Ishikawa (cell line): ENCODE measurements around the gene CNR2.

Experiments used
- CEBPB ChIP-seq: IDR thresholded peaks from 2 replicates; pipeline ENCODE4 v1.6.1; 2012
- CREB1 ChIP-seq: IDR thresholded peaks from 2 replicates; pipeline ENCODE4 v1.6.1; 2012; ENCODE audit warnings: low read depth
- EGR1 ChIP-seq: IDR thresholded peaks from 2 replicates; pipeline ENCODE4 v1.6.1; 2012
- EP300 ChIP-seq: IDR thresholded peaks from 2 replicates; pipeline ENCODE4 v1.6.1; 2012; ENCODE audit warnings: borderline replicate concordance
- FOXM1 ChIP-seq: IDR thresholded peaks from 2 replicates; pipeline ENCODE4 v1.6.1; 2012; ENCODE audit warnings: low read depth, borderline replicate concordance
- MAX ChIP-seq: IDR thresholded peaks from 2 replicates; pipeline ENCODE4 v1.6.1; 2012
- NFIC ChIP-seq: IDR thresholded peaks from 2 replicates; pipeline ENCODE4 v1.6.1; 2012
- RAD21 ChIP-seq: IDR thresholded peaks from 2 replicates; pipeline ENCODE4 v1.6.1; 2012; ENCODE audit warnings: low read depth
- REST ChIP-seq: IDR thresholded peaks from 2 replicates; pipeline ENCODE4 v1.6.1; 2012; ENCODE audit warnings: low read depth, mild to moderate bottlenecking
- TAF1 ChIP-seq: IDR thresholded peaks from 2 replicates; pipeline ENCODE4 v1.6.1; 2012; ENCODE audit warnings: low read depth, mild to moderate bottlenecking
- TCF12 ChIP-seq: IDR thresholded peaks from 2 replicates; pipeline ENCODE4 v1.6.1; 2012; ENCODE audit warnings: low read depth
- TEAD4 ChIP-seq: IDR thresholded peaks from 2 replicates; pipeline ENCODE4 v1.6.1; 2012
- USF1 ChIP-seq: IDR thresholded peaks from 2 replicates; pipeline ENCODE4 v1.6.1; 2012
- YY1 ChIP-seq: IDR thresholded peaks from 2 replicates; pipeline ENCODE4 v1.6.1; 2012; ENCODE audit warnings: low read depth
- ZBTB7A ChIP-seq: IDR thresholded peaks from 2 replicates; pipeline ENCODE4 v1.6.1; 2012; ENCODE audit warnings: low read depth

Gene CNR2

GRCh38 chr1:23875382-23875781 is 37.8 kb downstream of the CNR2 start:
- TF ChIP-seq EGR1 (no peak), CREB1 (no peak), FOXM1 (no peak), RAD21 (no peak), NFIC (no peak), MAX (no peak), CEBPB (no peak), ZBTB7A (no peak), TAF1 (no peak), REST (no peak), EP300 (no peak), USF1 (no peak), YY1 (no peak), TEAD4 (no peak), TCF12 (no peak)

GRCh38 chr1:23872421-23872820 is 40.7 kb downstream of the CNR2 start:
- TF ChIP-seq EP300 = no peak
- TF ChIP-seq NFIC = no peak
- TF ChIP-seq USF1 = no peak
- TF ChIP-seq CEBPB = no peak
- TF ChIP-seq MAX = no peak
- no peak for TF ChIP-seq ZBTB7A
- no peak for TF ChIP-seq TCF12
- no peak for TF ChIP-seq TEAD4
- TF ChIP-seq CREB1 = no peak

GRCh38 chr1:23869051-23869450 is 44.1 kb downstream of the CNR2 start:
- TF ChIP-seq MAX = no peak
- no peak for TF ChIP-seq TCF12
- TF ChIP-seq EP300 = no peak
- TF ChIP-seq RAD21 = no peak
- no peak for TF ChIP-seq CREB1
- no peak for TF ChIP-seq TEAD4
- TF ChIP-seq ZBTB7A = no peak
- TF ChIP-seq NFIC = no peak
- no peak for TF ChIP-seq EGR1
- TF ChIP-seq USF1 = no peak
- TF ChIP-seq FOXM1 = no peak
- no peak for TF ChIP-seq CEBPB
- TF ChIP-seq TAF1 = no peak
- TF ChIP-seq YY1 = no peak
- no peak for TF ChIP-seq REST

GRCh38 chr1:23868557-23869016 is 44.6 kb downstream of the CNR2 start:
- TF ChIP-seq NFIC = no peak
- no peak for TF ChIP-seq EGR1
- no peak for TF ChIP-seq YY1
- TF ChIP-seq CEBPB = no peak
- TF ChIP-seq CREB1 = no peak
- TF ChIP-seq RAD21 = no peak
- no peak for TF ChIP-seq TAF1
- no peak for TF ChIP-seq FOXM1
- no peak for TF ChIP-seq ZBTB7A
- TF ChIP-seq USF1 = no peak
- no peak for TF ChIP-seq REST
- no peak for TF ChIP-seq MAX
- TF ChIP-seq TCF12 = no peak
- no peak for TF ChIP-seq EP300
- no peak for TF ChIP-seq TEAD4
